GM23248 (cell line): ENCODE measurements around the gene MLLT11. TPM values are rescaled to one million over a fixed set of nuclear protein-coding genes. Genes with fewer than 3 reads are reported as not detected.

Experiments used
- DNase-seq: peaks from one replicate; pipeline ENCODE4 v3.0.0-alpha.2; 2015
- H2AFZ ChIP-seq: fragments of 200-600 bp; sonication (generic); 2 replicates; pipeline ENCODE4 v1.6.1; 2016; ENCODE audit warnings: antibody characterized with exemption
- H3F3A ChIP-seq: fragments of 200-600 bp; sonication (generic); 2 replicates; pipeline ENCODE4 v1.6.1; 2016; ENCODE audit warnings: mild to moderate bottlenecking, antibody characterized with exemption, mixed run types; ENCODE audit not compliant: insufficient read depth
- H3K27ac ChIP-seq: fragments of 200-600 bp; sonication (generic); 2 replicates; pipeline ENCODE4 v1.5.1; 2016; ENCODE audit warnings: mild to moderate bottlenecking
- H3K27me3 ChIP-seq: fragments of 200-600 bp; sonication (generic); replicated peaks from 2 replicates; pipeline ENCODE4 v1.6.1; 2016; ENCODE audit warnings: mild to moderate bottlenecking; ENCODE audit not compliant: insufficient read depth
- H3K36me3 ChIP-seq: fragments of 200-600 bp; sonication (generic); 2 replicates; pipeline ENCODE4 v1.6.1; 2016; ENCODE audit warnings: low read depth, mild to moderate bottlenecking
- H3K4me1 ChIP-seq: fragments of 200-600 bp; sonication (generic); 2 replicates; pipeline ENCODE4 v1.6.1; 2016; ENCODE audit warnings: mild to moderate bottlenecking; ENCODE audit not compliant: insufficient read depth
- H3K4me2 ChIP-seq: fragments of 200-600 bp; sonication (generic); one replicate; pipeline ENCODE4 v1.6.1; 2016; ENCODE audit warnings: mild to moderate bottlenecking; ENCODE audit not compliant: unreplicated experiment
- H3K4me3 ChIP-seq: fragments of 200-600 bp; sonication (generic); 2 replicates; pipeline ENCODE4 v1.5.1; 2016; ENCODE audit warnings: mild to moderate bottlenecking
- H3K79me2 ChIP-seq: fragments of 200-600 bp; sonication (generic); 2 replicates; pipeline ENCODE4 v1.6.1; 2016; ENCODE audit warnings: mild to moderate bottlenecking; ENCODE audit not compliant: insufficient read depth
- H3K9ac ChIP-seq: fragments of 200-600 bp; sonication (generic); 2 replicates; pipeline ENCODE4 v1.6.1; 2016; ENCODE audit warnings: mild to moderate bottlenecking
- H3K9me2 ChIP-seq: fragments of 200-600 bp; sonication (generic); 2 replicates; pipeline ENCODE4 v1.6.1; 2016; ENCODE audit warnings: mixed run types, mild to moderate bottlenecking, moderate library complexity; ENCODE audit not compliant: insufficient read depth
- H3K9me3 ChIP-seq: fragments of 200-600 bp; sonication (generic); one replicate; pipeline ENCODE4 v1.6.1; 2017; ENCODE audit warnings: low read depth
- H4K20me1 ChIP-seq: fragments of 200-600 bp; sonication (generic); 2 replicates; pipeline ENCODE4 v1.6.0; 2016; ENCODE audit not compliant: insufficient read depth
- EZH2 ChIP-seq: fragments of 200-600 bp; sonication (generic); IDR thresholded peaks from 2 replicates; pipeline ENCODE4 v1.6.1; 2018; ENCODE audit warnings: antibody characterized with exemption, mild to moderate bottlenecking; ENCODE audit not compliant: insufficient read depth, poor library complexity, severe bottlenecking
- EZH2phosphoT487 ChIP-seq: fragments of 200-600 bp; sonication (generic); IDR thresholded peaks from 2 replicates; pipeline ENCODE4 v1.6.1; 2018; ENCODE audit warnings: antibody characterized with exemption, moderate library complexity, mild to moderate bottlenecking, low read depth; ENCODE audit not compliant: insufficient read depth
- WGBS, 2 experiments: methylation state at CpG; one replicate each; pipeline ENCODE4 v1.1.6; 2015 to 2017; ENCODE audit warnings: low lambda C conversion rate in 2 of 2, low coverage in 1 of 2; ENCODE audit errors: missing lambda C conversion rate in 2 of 2; 5-methylcytosine and 5-hydroxymethylcytosine counted together
- in situ Hi-C: fragments of 300-500 bp; cut with MboI; formaldehyde crosslinking; loops from 2 replicates; pipeline ENCODE4 v1.15.0; 2020
- polyA plus RNA-seq: library from polyadenylated mRNA; unstranded; fragments of >200 nt; fragmentation: Nextera tagmentation; extraction: Ambion mirVana; gene quantifications from 2 replicates; pipeline ENCODE4 v1.2.1, GENCODE V29; 2016
- total RNA-seq: library from RNA; depleted of rRNA; stranded (reverse); fragments of >200 nt; shearing (Covaris generic); gene quantifications from 2 replicates; pipeline ENCODE4 v1.2.3, GENCODE V29; 2014

The MLLT11 gene
- total and polyA plus RNA-seq, 2 experiments from 2014 or later, result 3.7 to 7.7 TPM

- Histone ChIP-seq H3K36me3 (peaks cover 53% of the 10 kb centered on the region), H3K79me2 (peaks cover 32% of the 10 kb centered on the region), H3K9me3 (no peaks in the 10 kb centered on the region), H3K27me3 (no peaks in the 10 kb centered on the region), H3K9ac (no peak overlapping the region), H3K27ac (no peak overlapping the region), H3K4me3 (no peak overlapping the region), H4K20me1 (no peaks in the 10 kb centered on the region; the same call in 1 of the 2 replicates), H3F3A (peaks cover 77% of the 10 kb centered on the region), H2AFZ (no peak overlapping the region), H3K4me1 (peaks cover 23% of the 10 kb centered on the region), H3K9me2 (no peaks in the 10 kb centered on the region), H3K4me2 (no peak overlapping the region)
- in situ Hi-C loops, result no loop called here
- WGBS, 2 experiments, result 85 to 88% methylated on average over 2 of the region's 2 CpGs
- TF ChIP-seq EZH2phosphoT487, result no peak
- TF ChIP-seq EZH2, result no peak
- DNase-seq, result no peak
Measured at GRCh38 chr1:151051356-151052009, 8.7 kb upstream of the MLLT11 start.

- Histone ChIP-seq H3K9ac (no peak overlapping the region; the same call in 1 of the 2 replicates), H3F3A (peaks cover 63% of the 10 kb centered on the region), H3K4me1 (peaks cover 24% of the 10 kb centered on the region), H3K9me3 (no peaks in the 10 kb centered on the region), H3K4me2 (no peak overlapping the region), H4K20me1 (peaks cover 4% of the 10 kb centered on the region; the same call in 1 of the 2 replicates), H3K9me2 (no peaks in the 10 kb centered on the region), H3K27me3 (no peaks in the 10 kb centered on the region), H3K36me3 (peaks cover 53% of the 10 kb centered on the region), H3K4me3 (no peak overlapping the region), H3K27ac (no peak overlapping the region), H2AFZ (no peak overlapping the region), H3K79me2 (peaks cover 68% of the 10 kb centered on the region)
- in situ Hi-C loops, result no loop called here
- no peak for DNase-seq
- TF ChIP-seq EZH2, result no peak
- TF ChIP-seq EZH2phosphoT487, result no peak
- 94 to 99% methylated on average over 4 of the region's 4 CpGs for WGBS, 2 experiments
Measured at GRCh38 chr1:151054971-151055547, 5.1 kb upstream of the MLLT11 start.

GRCh38 chr1:151055581-151055980 is 4.6 kb upstream of the MLLT11 start:
- Histone ChIP-seq H3K9me3 (no peaks in the 10 kb centered on the region), H3K9me2 (no peaks in the 10 kb centered on the region), H3K4me1 (peaks cover 25% of the 10 kb centered on the region), H2AFZ (no peak overlapping the region), H3K36me3 (peaks cover 52% of the 10 kb centered on the region), H3K27me3 (no peaks in the 10 kb centered on the region), H3K79me2 (peaks cover 73% of the 10 kb centered on the region), H3K4me3 (no peak overlapping the region), H3F3A (peaks cover 58% of the 10 kb centered on the region), H4K20me1 (peaks cover 4% of the 10 kb centered on the region; the same call in 1 of the 2 replicates), H3K4me2 (peak overlapping the region; percentile 97), H3K9ac (peak overlapping the region; percentile 92), H3K27ac (no peak overlapping the region)
- TF ChIP-seq EZH2phosphoT487 (no peak), EZH2 (no peak)
- DNase-seq, result no peak
- in situ Hi-C loops, result no loop called here
- WGBS, 2 experiments, result 36 to 67% methylated on average over 1 to 2 of the region's 2 CpGs

GRCh38 chr1:151056149-151056548 is 4.0 kb upstream of the MLLT11 start:
- Histone ChIP-seq H3K79me2 (peaks cover 79% of the 10 kb centered on the region), H3K27me3 (no peaks in the 10 kb centered on the region), H4K20me1 (peaks cover 4% of the 10 kb centered on the region; the same call in 1 of the 2 replicates), H3K4me1 (peaks cover 31% of the 10 kb centered on the region), H3F3A (peaks cover 52% of the 10 kb centered on the region), H3K36me3 (peaks cover 47% of the 10 kb centered on the region), H3K4me2 (peak overlapping the region; percentile 97), H3K9ac (peak overlapping the region; percentile 92), H3K9me3 (no peaks in the 10 kb centered on the region), H2AFZ (no peak overlapping the region), H3K4me3 (peak overlapping the region; percentile 90), H3K27ac (peak overlapping the region; percentile 5; the same call in 1 of the 2 replicates), H3K9me2 (no peaks in the 10 kb centered on the region)
- 72 to 73% methylated on average over 2 of the region's 2 CpGs for WGBS, 2 experiments
- DNase-seq, result peak; percentile 28
- TF ChIP-seq EZH2 (no peak), EZH2phosphoT487 (no peak)
- in situ Hi-C loops, result no loop called here
